Sigmoid colon (tissue), 4 donors: ENCODE results near the gene ZKSCAN8.

Source experiments
- CTCF ChIP-seq, 4 experiments: fragments of 450-650 bp in 3 of 4; fragments of 200-600 bp in 1 of 4; IDR thresholded peaks; one replicate each; pipeline ENCODE4 v1.5.1; 2016 to 2019; ENCODE audit warnings: antibody characterized with exemption in 4 of 4, mild to moderate bottlenecking in 3 of 4, moderate library complexity in 2 of 4
- EP300 ChIP-seq, 4 donors: sonication (generic); formaldehyde crosslinking; IDR thresholded peaks; one replicate each; pipeline ENCODE4 v1.6.1; 2017; ENCODE audit warnings: antibody characterized with exemption in 4 of 4
- POLR2A ChIP-seq, 2 donors: fragments of 450-650 bp; IDR thresholded peaks; one replicate each; pipeline ENCODE4 v1.6.1; 2016; ENCODE audit warnings: antibody characterized with exemption in 2 of 2, mild to moderate bottlenecking in 2 of 2, moderate library complexity in 2 of 2
- POLR2AphosphoS5 ChIP-seq, 4 donors: sonication (generic); formaldehyde crosslinking; IDR thresholded peaks; one replicate each; pipeline ENCODE4 v1.6.1; 2017; ENCODE audit warnings: antibody characterized with exemption in 4 of 4

GRCh38 chr6:28105245-28105639 is 36.4 kb upstream of the ZKSCAN8 start:
- TF ChIP-seq CTCF (IDR thresholded peaks at IDR 0.05), result no peak
- no peak for TF ChIP-seq POLR2A (IDR thresholded peaks at IDR 0.05)
- TF ChIP-seq EP300 (IDR thresholded peaks at IDR 0.05), result no peak
- TF ChIP-seq POLR2AphosphoS5 (IDR thresholded peaks at IDR 0.05), result no peak
